Choroid plexus epithelial cell (primary cell): ENCODE data around the gene MYOCD.
A peak's percentile ranks its signal among the peaks of the same experiment; 100 is the strongest.

Experiments
- DNase-seq: peaks from one replicate; pipeline ENCODE4 v3.0.0-alpha.2; 2010; ENCODE audit warnings: low read depth
- H3K4me3 ChIP-seq: 2 replicates; pipeline ENCODE4 v1.5.1; 2011; ENCODE audit warnings: low read depth, mild to moderate bottlenecking, control low read depth, low read length, moderate library complexity
- TF ChIP-seq, protein P1 (sequence below): conservative IDR thresholded peaks from 2 replicates; pipeline ENCODE4 v1.5.1; 2011; ENCODE audit warnings: low read depth, mild to moderate bottlenecking, control low read depth, inconsistent platforms, low read length, moderate library complexity

The MYOCD gene, protein sequence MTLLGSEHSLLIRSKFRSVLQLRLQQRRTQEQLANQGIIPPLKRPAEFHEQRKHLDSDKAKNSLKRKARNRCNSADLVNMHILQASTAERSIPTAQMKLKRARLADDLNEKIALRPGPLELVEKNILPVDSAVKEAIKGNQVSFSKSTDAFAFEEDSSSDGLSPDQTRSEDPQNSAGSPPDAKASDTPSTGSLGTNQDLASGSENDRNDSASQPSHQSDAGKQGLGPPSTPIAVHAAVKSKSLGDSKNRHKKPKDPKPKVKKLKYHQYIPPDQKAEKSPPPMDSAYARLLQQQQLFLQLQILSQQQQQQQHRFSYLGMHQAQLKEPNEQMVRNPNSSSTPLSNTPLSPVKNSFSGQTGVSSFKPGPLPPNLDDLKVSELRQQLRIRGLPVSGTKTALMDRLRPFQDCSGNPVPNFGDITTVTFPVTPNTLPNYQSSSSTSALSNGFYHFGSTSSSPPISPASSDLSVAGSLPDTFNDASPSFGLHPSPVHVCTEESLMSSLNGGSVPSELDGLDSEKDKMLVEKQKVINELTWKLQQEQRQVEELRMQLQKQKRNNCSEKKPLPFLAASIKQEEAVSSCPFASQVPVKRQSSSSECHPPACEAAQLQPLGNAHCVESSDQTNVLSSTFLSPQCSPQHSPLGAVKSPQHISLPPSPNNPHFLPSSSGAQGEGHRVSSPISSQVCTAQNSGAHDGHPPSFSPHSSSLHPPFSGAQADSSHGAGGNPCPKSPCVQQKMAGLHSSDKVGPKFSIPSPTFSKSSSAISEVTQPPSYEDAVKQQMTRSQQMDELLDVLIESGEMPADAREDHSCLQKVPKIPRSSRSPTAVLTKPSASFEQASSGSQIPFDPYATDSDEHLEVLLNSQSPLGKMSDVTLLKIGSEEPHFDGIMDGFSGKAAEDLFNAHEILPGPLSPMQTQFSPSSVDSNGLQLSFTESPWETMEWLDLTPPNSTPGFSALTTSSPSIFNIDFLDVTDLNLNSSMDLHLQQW

DNA sequence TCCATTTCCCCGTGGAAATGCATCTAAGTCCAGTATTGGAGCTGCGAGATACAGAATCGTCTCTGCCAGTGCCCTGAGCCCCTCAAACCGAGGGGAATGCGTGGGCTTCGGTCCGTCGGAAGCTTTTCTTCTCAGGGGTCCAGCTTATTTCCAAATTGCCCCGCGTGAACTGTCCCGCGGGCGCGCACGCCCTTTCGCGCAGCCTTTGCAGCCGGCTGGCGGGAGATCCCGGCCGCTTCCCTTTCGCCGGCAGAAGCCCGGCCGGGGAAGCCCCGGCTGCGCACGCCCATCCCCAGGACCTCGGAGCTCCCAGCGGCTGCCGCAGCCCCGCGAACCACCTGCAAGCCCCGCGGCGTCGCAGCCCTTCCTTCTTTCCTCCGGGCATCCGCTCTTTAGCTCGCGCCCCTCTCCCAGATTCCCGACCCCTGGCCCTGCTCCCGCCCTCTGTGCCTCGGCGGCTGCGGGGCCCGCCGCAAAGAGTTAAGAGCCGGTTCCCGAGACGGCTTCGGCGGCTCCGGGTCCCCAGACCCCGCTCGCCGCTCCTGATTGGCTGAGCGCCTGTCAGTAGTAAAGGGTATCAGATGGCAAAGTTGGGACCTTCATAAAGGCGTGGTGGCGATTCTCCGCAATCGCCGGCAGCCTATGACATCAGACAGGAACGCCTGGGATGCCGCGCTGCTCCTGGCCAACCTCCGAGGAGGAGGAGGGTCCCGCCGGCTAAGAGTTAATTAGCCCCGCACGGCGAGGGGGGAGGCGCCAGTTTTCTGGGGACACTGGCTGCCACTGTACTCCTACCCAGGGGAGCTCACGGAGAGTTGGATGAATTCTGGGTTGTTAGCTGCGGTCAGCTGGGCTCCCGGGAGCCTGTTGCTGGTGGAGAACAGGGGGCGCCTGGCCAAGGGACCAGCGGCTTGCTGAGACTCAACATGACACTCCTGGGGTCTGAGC, at the start of gene MYOCD:
Gene MYOCD, plus strand, starts transcription at position 628 of the 948 bp plus-strand sequence. Its CDS starts 299 bp downstream, at position 927.
- H3K4me3 ChIP-seq: peak within 1 kb of the TSS; percentile 60
- TF ChIP-seq, protein P1, sequence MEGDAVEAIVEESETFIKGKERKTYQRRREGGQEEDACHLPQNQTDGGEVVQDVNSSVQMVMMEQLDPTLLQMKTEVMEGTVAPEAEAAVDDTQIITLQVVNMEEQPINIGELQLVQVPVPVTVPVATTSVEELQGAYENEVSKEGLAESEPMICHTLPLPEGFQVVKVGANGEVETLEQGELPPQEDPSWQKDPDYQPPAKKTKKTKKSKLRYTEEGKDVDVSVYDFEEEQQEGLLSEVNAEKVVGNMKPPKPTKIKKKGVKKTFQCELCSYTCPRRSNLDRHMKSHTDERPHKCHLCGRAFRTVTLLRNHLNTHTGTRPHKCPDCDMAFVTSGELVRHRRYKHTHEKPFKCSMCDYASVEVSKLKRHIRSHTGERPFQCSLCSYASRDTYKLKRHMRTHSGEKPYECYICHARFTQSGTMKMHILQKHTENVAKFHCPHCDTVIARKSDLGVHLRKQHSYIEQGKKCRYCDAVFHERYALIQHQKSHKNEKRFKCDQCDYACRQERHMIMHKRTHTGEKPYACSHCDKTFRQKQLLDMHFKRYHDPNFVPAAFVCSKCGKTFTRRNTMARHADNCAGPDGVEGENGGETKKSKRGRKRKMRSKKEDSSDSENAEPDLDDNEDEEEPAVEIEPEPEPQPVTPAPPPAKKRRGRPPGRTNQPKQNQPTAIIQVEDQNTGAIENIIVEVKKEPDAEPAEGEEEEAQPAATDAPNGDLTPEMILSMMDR: no peak
- peak; percentile 19 for DNase-seq

DNA sequence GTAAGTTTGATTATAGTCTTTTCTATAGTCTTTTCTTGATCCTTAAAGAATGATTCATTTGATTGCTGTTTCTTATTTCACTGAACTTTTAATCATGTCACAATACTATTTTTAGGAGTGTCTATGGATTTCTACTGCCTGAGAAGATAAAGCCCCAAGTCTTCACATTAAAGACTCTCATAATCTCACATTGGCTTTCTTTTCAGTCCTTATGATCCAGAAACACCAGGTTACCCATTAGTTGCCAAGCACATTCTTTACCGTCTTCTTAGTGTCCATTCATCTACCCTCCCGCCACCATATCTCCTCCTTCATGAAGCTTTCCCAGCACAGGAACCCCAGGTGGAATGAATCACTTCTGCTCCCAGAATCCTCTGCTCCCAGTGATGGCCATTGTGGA, 49.5 kb upstream of the MYOCD start:
- DNase-seq: no peak
- H3K4me3 ChIP-seq: no peak overlapping the region
- TF ChIP-seq, protein P1: no peak

DNA sequence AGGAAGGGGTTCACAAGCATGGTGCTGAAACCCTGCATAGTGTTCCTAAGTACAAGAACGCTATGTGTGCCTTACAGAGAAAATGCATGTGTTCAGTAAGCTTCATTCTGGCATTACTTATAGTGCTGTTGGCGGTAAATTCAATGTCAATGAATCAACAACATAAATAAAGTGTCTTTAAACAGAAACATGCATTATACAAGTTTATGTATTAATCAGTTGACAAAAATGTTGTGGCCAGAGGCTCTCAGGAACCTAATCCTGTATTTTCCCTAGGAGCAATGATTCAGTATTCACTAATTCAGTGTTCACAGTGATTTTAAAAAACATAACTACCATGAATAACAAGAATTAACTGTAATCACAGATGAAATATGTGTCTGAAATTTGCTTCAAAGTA, 47.1 kb upstream of the MYOCD start:
- no peak overlapping the region for H3K4me3 ChIP-seq
- peak; percentile 39 for DNase-seq
- TF ChIP-seq, protein P1: no peak

DNA sequence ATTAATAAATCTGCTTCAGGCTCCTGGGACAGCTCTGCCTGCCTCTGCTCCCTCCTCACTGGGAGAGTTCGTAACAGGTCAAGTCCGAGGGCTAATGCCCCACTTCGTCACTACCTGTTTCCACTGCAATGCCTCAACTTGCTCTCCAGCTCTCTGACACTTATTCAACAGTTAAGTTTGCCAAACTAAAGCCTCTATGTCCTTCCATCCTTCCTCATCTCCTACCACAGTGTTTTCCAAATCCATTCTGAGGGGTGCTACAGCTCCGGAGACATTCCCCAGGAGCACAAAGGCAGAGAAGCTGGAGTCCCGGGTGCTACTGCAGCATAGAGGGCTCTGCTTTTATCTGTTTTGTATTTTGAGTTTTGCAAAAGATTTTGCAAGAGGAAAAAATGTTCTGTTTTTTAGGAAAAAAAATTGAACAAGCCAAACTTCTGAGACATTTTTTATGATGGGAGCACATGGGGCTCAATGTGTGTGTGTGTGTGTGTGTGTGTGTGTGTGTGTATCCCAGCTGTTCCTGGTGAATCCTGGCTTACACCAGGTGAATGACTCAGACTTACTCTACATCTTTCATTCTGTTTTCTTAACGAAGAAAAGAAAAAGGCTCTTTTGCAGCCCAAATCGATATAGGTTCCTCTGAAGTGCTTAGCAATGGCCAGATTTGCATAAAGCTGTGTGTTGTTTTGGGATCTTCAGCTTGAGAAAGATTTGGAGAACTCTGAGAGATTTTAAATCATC, 46.1 kb upstream of the MYOCD start:
- peak; percentile 68 for DNase-seq
- H3K4me3 ChIP-seq: no peak overlapping the region
- TF ChIP-seq, protein P1: no peak

DNA sequence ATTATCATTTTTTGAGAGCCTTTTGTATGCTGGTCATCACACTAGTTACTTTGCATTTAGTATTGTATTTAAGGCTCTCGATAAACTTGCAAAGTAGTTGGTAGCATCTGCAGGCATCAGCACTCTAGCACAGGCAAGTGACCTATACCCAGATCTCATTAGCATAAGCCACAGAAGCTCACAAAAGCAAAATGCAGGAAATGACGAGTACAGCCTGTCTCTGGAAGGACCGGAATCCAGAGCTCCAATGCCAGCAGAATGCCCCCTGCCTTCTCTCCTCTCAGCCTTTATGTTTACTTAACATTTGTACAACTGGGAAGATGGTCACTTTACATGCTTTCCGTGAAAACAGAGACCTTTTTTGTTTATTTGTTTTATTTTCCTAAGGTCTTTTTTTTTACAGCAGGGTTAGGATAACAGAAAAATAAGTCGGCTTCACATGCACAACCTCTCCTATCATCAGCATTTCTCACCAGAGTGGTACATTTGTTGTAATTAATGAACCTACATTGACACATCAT, 45.4 kb upstream of the MYOCD start:
- DNase-seq: peak; percentile 86

More for the DNA sequence above, 45.4 kb upstream of the MYOCD start:
- TF ChIP-seq, protein P1: no peak
- H3K4me3 ChIP-seq: no peak overlapping the region
